ENCODE measurements around the gene RAB34. TPM values are rescaled to one million over a fixed set of nuclear protein-coding genes. Genes with fewer than 3 reads are reported as not detected.

Gene RAB34
- total and polyA plus RNA-seq, 2 donors (not counting 1 experiment from before 2014, with no cell fraction given): 17.1 to 18.0 TPM

DNA sequence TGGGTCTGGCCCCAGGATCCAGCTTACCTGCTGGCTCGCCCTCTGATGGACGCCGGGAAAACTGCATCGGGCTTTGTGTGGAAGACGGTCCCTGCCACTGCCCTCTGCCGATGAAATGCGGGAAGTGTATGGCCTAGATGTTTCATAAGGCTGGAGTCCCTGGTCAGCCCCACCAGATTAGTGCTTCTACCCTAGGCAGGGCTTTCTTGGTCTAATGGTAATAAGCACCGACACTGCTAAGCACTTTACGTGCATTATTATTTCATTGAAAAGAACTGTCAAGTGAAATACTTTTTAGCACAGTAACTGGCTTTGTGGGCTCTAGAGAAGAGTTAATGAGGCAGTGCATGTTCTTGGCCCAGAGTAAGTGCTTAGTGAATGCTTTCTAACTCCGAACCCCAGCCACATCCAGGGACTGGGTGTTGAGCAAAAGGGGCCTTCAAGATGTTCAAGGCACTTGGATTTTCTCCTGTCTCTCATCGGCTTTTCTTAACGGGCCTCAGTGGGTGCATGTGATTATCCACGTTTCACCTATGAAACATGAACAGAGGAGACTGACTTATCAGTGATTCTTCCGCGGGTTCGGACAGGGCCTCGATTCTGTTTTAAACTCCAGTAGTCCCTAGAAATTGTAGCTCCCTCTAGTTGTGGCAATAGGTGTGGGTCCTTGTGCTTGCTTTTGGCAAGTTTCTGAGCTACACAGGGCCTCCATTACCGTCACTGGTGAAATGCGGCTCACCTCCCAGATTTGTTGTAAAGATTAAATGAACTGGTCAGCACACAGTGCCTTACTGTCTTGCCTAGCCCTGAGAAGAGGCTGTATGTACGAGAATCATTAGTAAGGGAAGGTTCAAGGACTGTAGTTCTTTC, 32.7 kb upstream of the RAB34 start:
- peaks cover 0 to 63% of the 10 kb centered on the region in 2 experiments for H3K36me3 ChIP-seq (replicated peaks in 1 of 2; ENCODE audit: control extremely low read depth in 1 of 2, control insufficient read depth in 1 of 2, extremely low read depth in 1 of 2, insufficient read depth in 2 of 2, low read length in 1 of 2)
- H3K79me2 ChIP-seq (ENCODE audit: control insufficient read depth, insufficient read depth, low read length): peaks cover 53% of the 10 kb centered on the region
- intact Hi-C loops (cut with micrococcal nuclease): loop anchor here (1.0 to 5.0 kb wide), 2 partner anchors 23 to 33 kb away; partner anchors contain the start of genes RAB34 and RPL23A
- H3K27ac Mint-ChIP-seq: peak overlapping the region; percentile 67
- ChIA-PET POLR2A (interaction anchor here (0.6 to 16.2 kb wide), 10 partner anchors 9 to 203 kb away, joined by 3 to 511 read pairs (median 6); partner anchors contain the start of genes FLOT2, NEK8, PROCA1 and RPL23A), CTCF (interaction anchor here (0.6 to 18.9 kb wide), 21 partner anchors 9 to 215 kb away, joined by 3 to 1020 read pairs (median 4); partner anchors contain the start of genes BLTP2, DHRS13, FLOT2 and NEK8)
- no peaks in the 10 kb centered on the region for H3K9me3 ChIP-seq (ENCODE audit: control extremely low read depth in 1 of 3, control insufficient read depth in 2 of 3, insufficient read depth in 1 of 3, low read length in 2 of 3)
- no peaks in the 10 kb centered on the region for H3K27me3 ChIP-seq (replicated peaks in 1 of 4; ENCODE audit: control extremely low read depth in 1 of 4, control insufficient read depth in 3 of 4, insufficient read depth in 4 of 4, low read length in 3 of 4)
- DNase-seq (peak; percentile 93), ATAC-seq (ENCODE audit: low read depth) (peak; percentile 97)
- no peak overlapping the region for H2AFZ ChIP-seq (ENCODE audit: insufficient read depth, low read depth, low read length, poor library complexity, severe bottlenecking)
- WGBS (ENCODE audit: insufficient coverage): 53% methylated on average over 18 of the region's 20 CpGs
- no peaks in the 10 kb centered on the region for H3K27me3 Mint-ChIP-seq
- peak overlapping the region in 1 of 2 donors; percentile 41 for H3K27ac ChIP-seq (ENCODE audit: low read length in 2 of 2)
- peaks cover 42% of the 10 kb centered on the region for H3K4me1 Mint-ChIP-seq
- peak overlapping the region; percentile 20 for H3K4me2 ChIP-seq (replicated peaks; ENCODE audit: low read depth, low read length, poor library complexity, severe bottlenecking)
- peaks cover 32 to 34% of the 10 kb centered on the region in 2 donors for H3K4me1 ChIP-seq (ENCODE audit: control insufficient read depth in 2 of 2, insufficient read depth in 2 of 2, low read length in 2 of 2)
- H4K20me1 ChIP-seq (ENCODE audit: control insufficient read depth, insufficient read depth, low read length, poor library complexity, severe bottlenecking): peaks cover 70% of the 10 kb centered on the region
- no peak overlapping the region for H3K4me3 Mint-ChIP-seq
- no peak for TF ChIP-seq EZH2 (IDR thresholded peaks at IDR 0.05; ENCODE audit: borderline replicate concordance, insufficient read depth, low read depth, low read length, poor library complexity, severe bottlenecking)
- TF ChIP-seq, protein P1, sequence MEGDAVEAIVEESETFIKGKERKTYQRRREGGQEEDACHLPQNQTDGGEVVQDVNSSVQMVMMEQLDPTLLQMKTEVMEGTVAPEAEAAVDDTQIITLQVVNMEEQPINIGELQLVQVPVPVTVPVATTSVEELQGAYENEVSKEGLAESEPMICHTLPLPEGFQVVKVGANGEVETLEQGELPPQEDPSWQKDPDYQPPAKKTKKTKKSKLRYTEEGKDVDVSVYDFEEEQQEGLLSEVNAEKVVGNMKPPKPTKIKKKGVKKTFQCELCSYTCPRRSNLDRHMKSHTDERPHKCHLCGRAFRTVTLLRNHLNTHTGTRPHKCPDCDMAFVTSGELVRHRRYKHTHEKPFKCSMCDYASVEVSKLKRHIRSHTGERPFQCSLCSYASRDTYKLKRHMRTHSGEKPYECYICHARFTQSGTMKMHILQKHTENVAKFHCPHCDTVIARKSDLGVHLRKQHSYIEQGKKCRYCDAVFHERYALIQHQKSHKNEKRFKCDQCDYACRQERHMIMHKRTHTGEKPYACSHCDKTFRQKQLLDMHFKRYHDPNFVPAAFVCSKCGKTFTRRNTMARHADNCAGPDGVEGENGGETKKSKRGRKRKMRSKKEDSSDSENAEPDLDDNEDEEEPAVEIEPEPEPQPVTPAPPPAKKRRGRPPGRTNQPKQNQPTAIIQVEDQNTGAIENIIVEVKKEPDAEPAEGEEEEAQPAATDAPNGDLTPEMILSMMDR (IDR thresholded peaks at IDR 0.05): peak; percentile 100
- no peaks in the 10 kb centered on the region for H3K9me3 Mint-ChIP-seq (ENCODE audit: insufficient read depth)
- no peak overlapping the region for H3K9ac ChIP-seq (ENCODE audit: low read length)
- H3K4me3 ChIP-seq (ENCODE audit: control extremely low read depth in 1 of 5, extremely low read depth in 1 of 5, insufficient read depth in 1 of 5, low read depth in 2 of 5, low read length in 4 of 5): no peak overlapping the region
